ENCODE results near the gene EIF3J.
A peak's percentile ranks its signal among the peaks of the same experiment; 100 is the strongest.
"Not testable (repeated sequence)": the region's sequence is repeated elsewhere in the genome, so short reads cannot be mapped to it uniquely, and the experiment has no call there.

EIF3J gene

DNA sequence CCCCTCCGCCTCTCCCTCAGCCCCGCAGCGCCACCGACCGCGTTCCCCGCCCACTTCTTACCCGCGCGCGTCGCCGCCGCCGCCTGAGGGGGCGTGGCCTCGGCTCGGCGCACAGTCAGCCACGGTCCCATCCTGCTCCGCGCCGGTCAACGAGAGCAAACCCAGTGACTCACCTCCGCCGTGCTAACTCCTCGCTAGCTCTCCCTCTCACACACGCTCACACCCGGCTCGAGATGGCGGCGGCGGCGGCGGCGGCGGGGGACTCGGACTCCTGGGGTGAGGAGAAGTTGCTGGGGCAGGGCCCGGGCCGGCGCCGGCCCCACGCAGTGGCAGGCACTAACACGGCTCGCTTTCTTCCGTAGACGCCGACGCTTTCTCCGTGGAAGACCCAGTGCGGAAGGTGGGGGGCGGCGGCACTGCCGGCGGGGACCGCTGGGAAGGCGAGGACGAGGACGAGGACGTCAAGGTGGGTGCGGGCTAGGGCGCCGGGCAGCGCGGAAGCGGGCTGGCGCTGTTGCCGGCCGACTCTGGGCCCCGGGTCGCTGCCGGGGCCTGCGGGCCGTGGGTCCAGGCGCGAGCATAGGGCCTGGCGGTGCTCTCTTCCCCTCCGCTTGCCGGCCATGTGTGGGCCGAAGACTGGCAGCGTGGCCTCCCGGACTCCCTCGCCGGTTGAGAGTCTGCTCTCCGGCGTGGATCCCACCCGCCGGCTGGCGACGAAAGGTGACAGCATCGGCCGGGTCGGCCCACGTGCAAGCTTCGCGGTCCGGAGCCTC, at the start of gene EIF3J:
TSS of gene EIF3J (plus strand) at position 186 of the 773 bp plus-strand sequence. CDS start at position 234, 48 bp downstream.
- Mint-ChIP-seq H3K27me3 (no peaks in the 10 kb centered on the region), H3K36me3 (ENCODE audit: low read depth) (peaks cover 75% of the 10 kb centered on the region), H3K9me3 (no peaks in the 10 kb centered on the region), H3K4me3 (peak within 1 kb of the TSS; percentile 88), H3K4me1 (ENCODE audit: low read depth) (peaks cover 57% of the 10 kb centered on the region), H3K27ac (peak within 1 kb of the TSS; percentile 98)
- DNase-seq = peak; percentile 95

DNA sequence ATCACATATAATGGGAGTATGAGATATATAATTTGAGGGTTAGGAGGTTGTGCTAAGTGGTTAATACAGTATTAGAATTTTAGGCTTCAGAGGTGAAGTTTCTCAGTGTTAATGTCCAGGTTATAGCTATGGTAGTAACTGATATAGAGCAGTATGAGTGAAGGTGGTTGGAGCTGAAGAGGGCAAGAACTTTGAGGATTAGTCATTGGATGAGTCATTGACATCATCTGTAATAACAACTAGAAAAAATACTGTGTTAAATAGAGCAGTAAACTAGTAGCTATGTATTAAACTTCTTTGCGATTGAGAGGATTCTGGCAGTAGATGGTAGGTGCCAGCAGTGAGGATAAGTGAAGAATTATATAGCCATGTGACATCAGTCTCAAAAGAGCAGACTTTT, 47.5 kb upstream of the EIF3J start:
- peak overlapping the region; percentile 90 for H3K27ac Mint-ChIP-seq
- no peaks in the 10 kb centered on the region for H3K9me3 Mint-ChIP-seq
- peaks cover 54% of the 10 kb centered on the region for H3K4me1 Mint-ChIP-seq (ENCODE audit: low read depth)
- no peak overlapping the region for H3K4me3 Mint-ChIP-seq
- H3K27me3 Mint-ChIP-seq = no peaks in the 10 kb centered on the region
- no peak for DNase-seq
- peaks cover 79% of the 10 kb centered on the region for H3K36me3 Mint-ChIP-seq (ENCODE audit: low read depth)

DNA sequence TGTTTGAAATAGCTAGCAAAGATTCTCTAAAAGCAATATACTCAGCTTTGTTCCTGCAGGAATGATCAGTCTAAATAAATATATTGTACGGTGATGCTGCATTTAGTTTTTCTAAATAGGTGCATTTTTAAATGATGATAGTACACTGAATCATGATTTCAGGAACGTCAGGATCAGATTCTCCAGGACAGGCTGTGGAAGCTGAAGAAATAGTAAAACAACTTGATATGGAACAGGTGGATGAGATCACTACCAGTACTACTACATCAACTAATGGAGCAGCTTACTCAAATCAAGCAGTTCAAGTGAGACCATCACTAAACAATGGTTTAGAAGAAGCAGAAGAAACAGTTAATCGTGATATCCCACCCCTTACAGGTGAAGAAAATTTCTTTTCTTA, 46.3 kb upstream of the EIF3J start:
- peaks cover 73% of the 10 kb centered on the region for H3K36me3 Mint-ChIP-seq (ENCODE audit: low read depth)
- peaks cover 46% of the 10 kb centered on the region for H3K4me1 Mint-ChIP-seq (ENCODE audit: low read depth)
- no peak overlapping the region for H3K4me3 Mint-ChIP-seq
- H3K27ac Mint-ChIP-seq = peak overlapping the region; percentile 83
- DNase-seq = no peak
- no peaks in the 10 kb centered on the region for H3K9me3 Mint-ChIP-seq
- H3K27me3 Mint-ChIP-seq = no peaks in the 10 kb centered on the region

- H3K36me3 Mint-ChIP-seq (ENCODE audit: low read depth) = peaks cover 73% of the 10 kb centered on the region
- H3K9me3 Mint-ChIP-seq = no peaks in the 10 kb centered on the region
- DNase-seq = no peak
- no peaks in the 10 kb centered on the region for H3K27me3 Mint-ChIP-seq
- no peak overlapping the region for H3K4me3 Mint-ChIP-seq
- peak overlapping the region; percentile 18 for H3K27ac Mint-ChIP-seq
- peaks cover 35% of the 10 kb centered on the region for H3K4me1 Mint-ChIP-seq (ENCODE audit: low read depth)
These were observed 44.9 kb upstream of the EIF3J start for GRCh38 chr15:44492040-44492439.

GRCh38 chr15:44492672-44493071, 44.3 kb upstream of the EIF3J start:
- H3K9me3 Mint-ChIP-seq = no peaks in the 10 kb centered on the region
- H3K36me3 Mint-ChIP-seq (ENCODE audit: low read depth) = peaks cover 69% of the 10 kb centered on the region
- no peak overlapping the region for H3K27ac Mint-ChIP-seq
- H3K4me3 Mint-ChIP-seq = no peak overlapping the region
- peaks cover 30% of the 10 kb centered on the region for H3K4me1 Mint-ChIP-seq (ENCODE audit: low read depth)
- no peaks in the 10 kb centered on the region for H3K27me3 Mint-ChIP-seq
- DNase-seq = no peak

- no peaks in the 10 kb centered on the region for H3K9me3 Mint-ChIP-seq
- H3K36me3 Mint-ChIP-seq (ENCODE audit: low read depth) = peaks cover 73% of the 10 kb centered on the region
- H3K27ac Mint-ChIP-seq = peak overlapping the region; percentile 44
- no peaks in the 10 kb centered on the region for H3K27me3 Mint-ChIP-seq
- peaks cover 17% of the 10 kb centered on the region for H3K4me1 Mint-ChIP-seq (ENCODE audit: low read depth)
- no peak overlapping the region for H3K4me3 Mint-ChIP-seq
- no peak for DNase-seq
These were observed 41.4 kb upstream of the EIF3J start for GRCh38 chr15:44495562-44495961.

DNA sequence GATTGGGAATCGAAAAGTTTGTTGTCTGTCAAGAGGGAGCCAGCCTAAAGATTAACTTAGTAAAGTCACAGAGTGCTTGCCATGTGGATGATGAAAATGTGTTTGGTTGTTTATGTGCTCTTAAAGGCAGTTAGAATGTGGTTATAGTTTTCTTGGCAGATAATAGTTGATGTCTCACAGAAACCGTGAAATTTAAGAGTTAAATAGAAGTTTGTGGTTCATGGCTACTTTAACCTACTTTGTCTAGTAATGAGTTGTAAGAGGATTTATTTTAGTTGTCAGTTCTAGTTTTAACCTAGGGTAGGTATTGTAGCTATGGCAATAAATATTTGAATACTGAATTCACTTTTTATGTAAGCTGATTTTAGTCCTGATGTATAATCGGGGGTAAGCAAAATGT, 36.4 kb upstream of the EIF3J start:
- Mint-ChIP-seq H3K27ac (peak overlapping the region; percentile 88), H3K36me3 (ENCODE audit: low read depth) (peaks cover 82% of the 10 kb centered on the region), H3K9me3 (no peaks in the 10 kb centered on the region), H3K27me3 (no peaks in the 10 kb centered on the region), H3K4me1 (ENCODE audit: low read depth) (peaks cover 23% of the 10 kb centered on the region), H3K4me3 (peak overlapping the region; percentile 26)
- no peak for DNase-seq

DNA sequence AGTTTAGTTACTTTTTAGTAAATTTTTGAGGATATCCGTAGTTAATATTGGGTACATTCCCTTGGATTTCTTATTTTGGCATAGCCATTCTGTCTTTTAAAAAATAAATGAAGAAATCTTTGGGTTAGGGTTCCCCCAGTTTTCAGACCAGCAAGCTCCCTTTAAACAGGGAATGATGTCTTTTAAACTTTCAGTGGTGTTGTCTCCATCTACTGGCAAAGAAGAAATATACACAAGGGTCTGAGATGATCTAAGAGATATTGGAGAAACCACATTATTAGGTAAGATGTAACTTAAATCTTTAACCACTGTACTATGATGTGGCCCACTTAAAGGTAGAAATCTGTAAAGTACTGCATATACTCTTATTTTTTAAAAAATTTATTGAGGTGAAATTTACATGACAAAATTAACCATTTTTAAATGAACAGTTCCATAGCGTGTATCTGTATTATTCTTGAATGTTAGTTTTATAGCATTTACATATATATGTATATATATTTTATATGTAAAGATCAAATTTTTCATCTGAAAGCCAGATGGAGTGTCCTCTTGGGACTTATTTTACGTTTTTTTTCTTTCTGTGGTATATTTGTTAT, 35.1 kb upstream of the EIF3J start:
- no peaks in the 10 kb centered on the region for H3K27me3 Mint-ChIP-seq

DNA sequence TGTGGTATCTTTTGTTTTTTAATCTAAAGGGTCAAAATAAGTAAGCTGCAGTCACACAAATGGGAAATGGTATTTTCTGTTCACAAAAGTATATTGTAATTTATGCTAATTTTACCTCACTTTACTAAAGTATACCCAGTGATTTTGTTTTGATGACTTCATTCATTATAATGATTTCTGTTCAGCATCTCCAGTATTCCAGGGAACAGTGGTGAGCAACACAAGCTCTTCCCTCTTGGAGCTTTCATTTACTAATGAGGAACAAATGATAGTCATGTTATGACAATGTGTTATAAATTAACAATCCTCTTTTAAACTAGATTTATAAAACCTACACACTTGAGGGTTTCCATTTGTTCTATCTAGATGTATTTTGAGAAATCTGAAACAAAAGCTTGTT, 20.5 kb upstream of the EIF3J start:
- no peak for DNase-seq
- Mint-ChIP-seq H3K4me3 (no peak overlapping the region), H3K9me3 (no peaks in the 10 kb centered on the region), H3K4me1 (ENCODE audit: low read depth) (peaks cover 5% of the 10 kb centered on the region), H3K27ac (peak overlapping the region; percentile 47), H3K36me3 (ENCODE audit: low read depth) (peaks cover 73% of the 10 kb centered on the region), H3K27me3 (no peaks in the 10 kb centered on the region)

More for the DNA sequence above, 35.1 kb upstream of the EIF3J start:
- no peak for DNase-seq
- Mint-ChIP-seq H3K4me3 (no peak overlapping the region), H3K9me3 (no peaks in the 10 kb centered on the region), H3K27ac (peak overlapping the region; percentile 88), H3K4me1 (ENCODE audit: low read depth) (peaks cover 22% of the 10 kb centered on the region), H3K36me3 (ENCODE audit: low read depth) (peaks cover 75% of the 10 kb centered on the region)

DNA sequence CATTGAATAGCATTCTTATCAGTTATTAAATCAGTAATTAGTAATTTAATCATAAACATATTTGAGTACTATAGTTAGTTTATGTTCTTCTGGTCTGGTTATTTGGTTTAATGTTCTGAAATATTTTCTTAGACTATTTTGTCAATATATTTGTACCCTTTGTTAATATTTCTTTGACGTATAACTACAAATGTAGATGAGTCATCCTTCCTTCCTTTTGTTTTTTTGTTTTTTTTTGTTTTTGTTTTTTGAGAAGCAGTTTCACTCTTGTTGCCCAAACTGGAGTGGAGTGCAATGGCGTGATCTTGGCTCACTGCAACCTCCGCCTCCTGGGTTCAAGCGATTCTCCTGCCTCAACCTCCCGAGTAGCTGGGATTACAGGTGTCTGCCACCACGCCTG, 17.4 kb upstream of the EIF3J start:
- Mint-ChIP-seq H3K36me3 (ENCODE audit: low read depth) (peaks cover 78% of the 10 kb centered on the region), H3K27me3 (no peaks in the 10 kb centered on the region), H3K9me3 (no peaks in the 10 kb centered on the region), H3K27ac (peak overlapping the region; percentile 57), H3K4me1 (ENCODE audit: low read depth) (peaks cover 5% of the 10 kb centered on the region), H3K4me3 (no peak overlapping the region)
- DNase-seq = no peak

DNA sequence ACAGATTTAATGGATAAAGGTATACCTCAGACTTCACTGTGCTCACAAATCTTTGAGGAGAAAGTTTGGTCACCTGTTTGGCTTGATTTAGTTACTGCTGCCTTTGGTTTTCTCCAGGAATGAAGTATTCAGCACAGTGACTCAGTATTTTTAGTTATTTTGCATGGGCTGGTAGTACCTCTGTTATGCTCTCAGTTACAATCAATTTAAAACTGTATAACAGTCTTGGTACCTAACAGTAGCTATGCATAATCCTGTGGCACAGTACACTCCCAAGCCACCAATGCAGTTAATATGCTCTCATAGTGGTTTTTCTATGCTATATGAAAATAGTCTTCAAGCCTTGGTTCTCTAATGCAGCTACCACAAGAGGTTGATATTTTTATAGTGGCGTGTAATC, 11.9 kb upstream of the EIF3J start:
- Mint-ChIP-seq H3K9me3 (no peaks in the 10 kb centered on the region), H3K4me3 (no peak overlapping the region), H3K36me3 (ENCODE audit: low read depth) (peaks cover 65% of the 10 kb centered on the region), H3K4me1 (ENCODE audit: low read depth) (peaks cover 4% of the 10 kb centered on the region), H3K27me3 (no peaks in the 10 kb centered on the region), H3K27ac (peak overlapping the region; percentile 57)
- no peak for DNase-seq

DNA sequence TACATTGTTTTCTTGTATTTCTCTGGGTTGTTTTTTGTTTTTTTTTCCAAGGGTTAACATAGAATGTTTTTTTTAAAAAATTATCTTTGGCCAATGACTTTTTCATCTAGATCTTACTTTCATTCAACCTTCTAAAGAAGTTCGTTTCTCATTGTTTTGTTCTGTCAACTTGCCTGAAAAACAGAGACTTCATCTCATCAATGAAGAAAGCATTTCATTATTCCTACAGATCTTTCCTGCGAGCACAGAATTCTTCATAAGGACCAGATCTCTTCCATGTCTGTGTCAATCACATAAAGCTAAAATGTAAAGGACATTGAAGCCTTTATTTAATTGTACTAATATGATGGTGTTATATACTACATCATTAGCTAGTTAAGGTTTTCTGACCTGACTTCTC, 9.7 kb upstream of the EIF3J start:
- Mint-ChIP-seq H3K4me1 (ENCODE audit: low read depth) (peaks cover 8% of the 10 kb centered on the region), H3K9me3 (no peaks in the 10 kb centered on the region), H3K36me3 (ENCODE audit: low read depth) (peaks cover 55% of the 10 kb centered on the region)

DNA sequence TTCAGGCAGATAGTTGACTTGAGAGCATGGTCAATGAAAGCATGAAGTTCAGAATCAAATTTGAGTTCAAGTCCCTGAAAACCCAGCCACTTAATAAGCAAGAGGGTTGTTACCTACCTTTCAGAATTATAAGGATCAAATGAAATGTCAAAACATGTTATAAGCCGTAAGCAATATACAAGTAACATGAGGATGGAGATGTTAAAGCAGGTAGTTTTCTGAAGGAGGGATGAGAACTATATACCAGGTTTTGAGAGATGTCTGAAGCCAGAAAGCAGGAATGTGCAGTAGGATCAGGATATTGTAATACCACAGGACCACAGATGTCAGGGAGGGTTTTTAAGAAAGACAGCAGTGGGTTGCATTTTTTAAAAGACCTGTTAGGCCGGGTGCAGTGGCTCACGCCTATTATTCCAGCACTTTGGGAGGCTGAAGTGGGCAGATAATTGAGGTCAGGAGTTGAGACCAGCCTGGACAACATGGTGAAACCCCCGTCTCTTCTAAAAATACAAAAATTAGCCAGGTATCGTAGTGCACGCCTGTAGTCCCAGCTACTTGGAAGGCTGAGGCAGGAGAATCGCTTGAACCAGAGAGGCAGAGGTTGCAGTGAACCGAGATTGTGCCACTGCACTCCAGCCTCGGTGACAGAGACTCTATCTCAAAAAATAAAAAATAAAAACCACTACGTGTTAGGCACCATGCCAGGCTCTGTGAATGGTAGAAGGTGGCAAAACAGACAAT, 6.9 kb upstream of the EIF3J start:
- Mint-ChIP-seq H3K4me1 (ENCODE audit: low read depth) (peaks cover 22% of the 10 kb centered on the region), H3K27me3 (no peaks in the 10 kb centered on the region), H3K4me3 (no peak overlapping the region), H3K9me3 (no peaks in the 10 kb centered on the region), H3K27ac (peak overlapping the region; percentile 22), H3K36me3 (ENCODE audit: low read depth) (peaks cover 44% of the 10 kb centered on the region)
- DNase-seq = peak; percentile 18

More for the DNA sequence above, 9.7 kb upstream of the EIF3J start:
- DNase-seq = no peak
- H3K27me3 Mint-ChIP-seq = no peaks in the 10 kb centered on the region
- peak overlapping the region; percentile 35 for H3K27ac Mint-ChIP-seq
- H3K4me3 Mint-ChIP-seq = no peak overlapping the region

DNA sequence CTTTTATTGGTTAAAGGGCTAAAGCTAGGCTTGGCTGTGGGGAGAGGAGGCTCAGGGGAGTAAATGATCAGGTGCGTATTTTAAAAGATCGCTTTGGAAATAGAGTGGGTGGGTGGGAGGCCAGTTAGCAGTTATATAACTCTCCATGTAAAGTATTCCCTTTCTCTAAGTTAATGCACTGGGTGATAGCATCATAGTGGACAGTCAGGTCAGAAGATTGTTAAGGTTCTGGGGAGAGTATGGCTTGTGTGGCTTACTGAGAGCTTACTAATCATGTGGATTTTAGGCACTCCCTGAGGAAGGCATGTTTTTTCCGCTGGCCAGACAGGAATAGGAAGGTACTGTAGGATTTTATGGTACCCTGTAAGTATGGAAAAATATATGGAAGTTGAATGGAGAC, 6.3 kb upstream of the EIF3J start:
- no peak overlapping the region for H3K4me3 Mint-ChIP-seq
- peak overlapping the region; percentile 22 for H3K27ac Mint-ChIP-seq
- H3K4me1 Mint-ChIP-seq (ENCODE audit: low read depth) = peaks cover 26% of the 10 kb centered on the region
- peaks cover 43% of the 10 kb centered on the region for H3K36me3 Mint-ChIP-seq (ENCODE audit: low read depth)
- no peak for DNase-seq
- H3K27me3 Mint-ChIP-seq = no peaks in the 10 kb centered on the region
- H3K9me3 Mint-ChIP-seq = no peaks in the 10 kb centered on the region

- H3K4me3 Mint-ChIP-seq, H3K27me3 Mint-ChIP-seq, H3K9me3 Mint-ChIP-seq, DNase-seq: not testable (repeated sequence)
- Mint-ChIP-seq H3K4me1 (ENCODE audit: low read depth) (peaks cover 28% of the 10 kb centered on the region), H3K36me3 (ENCODE audit: low read depth) (peaks cover 46% of the 10 kb centered on the region), H3K27ac (peak overlapping the region; percentile 76)
These were observed 4.7 kb upstream of the EIF3J start for GRCh38 chr15:44532275-44532674.

Data from activated T-cell treated with anti-CD3 and anti-CD28 coated beads, Interleukin-2, amount 50 U/mL, for 24 hours (primary cell).